Vagina (tissue), 2 donors: ENCODE data around the gene SP1. TPM values are rescaled to one million over a fixed set of nuclear protein-coding genes. Genes with fewer than 3 reads are reported as not detected.

Experiments used
- DNase-seq, 2 donors: peaks; one replicate each; pipeline ENCODE4 v3.0.0-alpha.2; 2017; ENCODE audit errors: extremely low spot score in 2 of 2
- H3K27ac ChIP-seq: fragments of 200-600 bp; sonication (generic); one replicate; pipeline ENCODE4 v1.5.1; 2019
- H3K27me3 ChIP-seq: fragments of 200-600 bp; sonication (generic); one replicate; pipeline ENCODE4 v1.5.1; 2019
- H3K36me3 ChIP-seq, 2 donors: fragments of 200-600 bp; sonication (generic); one replicate each; pipeline ENCODE4 v1.5.1; 2017 to 2019
- H3K4me1 ChIP-seq: fragments of 200-600 bp; sonication (generic); one replicate; pipeline ENCODE4 v1.5.1; 2019
- H3K4me3 ChIP-seq, 2 donors: fragments of 200-600 bp; sonication (generic); 1 replicate in 1 of 2; 2 replicates in 1 of 2; pipeline ENCODE4 v1.5.1; 2016 to 2019
- H3K9me3 ChIP-seq: fragments of 200-600 bp; sonication (generic); one replicate; pipeline ENCODE4 v1.5.1; 2019
- CTCF ChIP-seq, 3 experiments: fragments of 450-650 bp in 2 of 3; fragments of 200-600 bp in 1 of 3; sonication (generic) in 1 of 3; IDR thresholded peaks; one replicate each; pipeline ENCODE4 v1.5.1; 2017 to 2019; ENCODE audit warnings: antibody characterized with exemption in 3 of 3, mild to moderate bottlenecking in 2 of 3, moderate library complexity in 2 of 3
- POLR2A ChIP-seq, 2 donors: fragments of 450-650 bp; IDR thresholded peaks; one replicate each; pipeline ENCODE4 v1.6.1; 2017; ENCODE audit warnings: antibody characterized with exemption in 2 of 2, mild to moderate bottlenecking in 2 of 2, moderate library complexity in 2 of 2
- POLR2AphosphoS5 ChIP-seq, 2 donors: sonication (generic); formaldehyde crosslinking; IDR thresholded peaks; one replicate each; pipeline ENCODE4 v1.9.0; 2017; ENCODE audit warnings: antibody characterized with exemption in 2 of 2, mild to moderate bottlenecking in 2 of 2, low read depth in 1 of 2; ENCODE audit not compliant: insufficient read depth in 1 of 2
- intact Hi-C: fragments of 100-400 bp; cut with DNase I; formaldehyde crosslinking; loops from one replicate; pipeline ENCODE4 v1.15.1; 2023
- total RNA-seq: library from RNA; depleted of rRNA; stranded (reverse); fragments of >200 nt; gene quantifications from one replicate; pipeline ENCODE4 v1.2.3, GENCODE V29; 2016

SP1 gene
- total RNA-seq, 1 donor from 2014 or later = 76.1 TPM

GRCh38 chr12:53452159-53453077, 72.4 kb downstream of the SP1 start:
- peak overlapping the region; percentile 98 for H3K27ac ChIP-seq
- H3K36me3 ChIP-seq = peaks cover 2 to 33% of the 10 kb centered on the region in 2 donors
- H3K4me1 ChIP-seq = peaks cover 25% of the 10 kb centered on the region
- peak overlapping the region; percentile 74 to 80 for H3K4me3 ChIP-seq
- TF ChIP-seq POLR2AphosphoS5 (IDR thresholded peaks at IDR 0.05; ENCODE audit: insufficient read depth in 1 of 2, low read depth in 1 of 2) (peak in 1 of 2 donors; percentile 56), POLR2A (IDR thresholded peaks at IDR 0.05) (no peak), CTCF (IDR thresholded peaks at IDR 0.05) (peak in 1 of 3 experiments; percentile 54)
- intact Hi-C loops = loop anchor here (5.0 to 10.0 kb wide), 2 partner anchors 50 to 68 kb away; partner anchors contain the start of genes SP1 and TARBP2
- DNase-seq = peak in 1 of 2 donors; percentile 92
- H3K9me3 ChIP-seq = no peaks in the 10 kb centered on the region
- H3K27me3 ChIP-seq = no peaks in the 10 kb centered on the region

- H3K4me1 ChIP-seq = peaks cover 25% of the 10 kb centered on the region
- DNase-seq = no peak
- TF ChIP-seq CTCF (IDR thresholded peaks at IDR 0.05) (no peak), POLR2AphosphoS5 (IDR thresholded peaks at IDR 0.05; ENCODE audit: insufficient read depth in 1 of 2, low read depth in 1 of 2) (no peak), POLR2A (IDR thresholded peaks at IDR 0.05) (no peak)
Measured at GRCh38 chr12:53453953-53454640, 74.1 kb downstream of the SP1 start.

GRCh38 chr12:53454707-53455106, 74.7 kb downstream of the SP1 start:
- Histone ChIP-seq H3K36me3 (peaks cover 2 to 54% of the 10 kb centered on the region in 2 donors), H3K4me3 (no peak overlapping the region), H3K27ac (no peak overlapping the region), H3K4me1 (peaks cover 25% of the 10 kb centered on the region), H3K9me3 (no peaks in the 10 kb centered on the region), H3K27me3 (no peaks in the 10 kb centered on the region)
- DNase-seq = no peak
- TF ChIP-seq POLR2AphosphoS5 (IDR thresholded peaks at IDR 0.05; ENCODE audit: insufficient read depth in 1 of 2, low read depth in 1 of 2) (no peak), CTCF (IDR thresholded peaks at IDR 0.05) (no peak), POLR2A (IDR thresholded peaks at IDR 0.05) (no peak)
- intact Hi-C loops = loop anchor here (5.0 to 10.0 kb wide), 2 partner anchors 48 to 70 kb away; partner anchors contain the start of genes SP1 and TARBP2

More at GRCh38 chr12:53453953-53454640, 74.1 kb downstream of the SP1 start:
- peaks cover 2 to 48% of the 10 kb centered on the region in 2 donors for H3K36me3 ChIP-seq
- H3K27me3 ChIP-seq = no peaks in the 10 kb centered on the region
- peak overlapping the region; percentile 98 for H3K27ac ChIP-seq
- peak overlapping the region; percentile 74 to 80 for H3K4me3 ChIP-seq
- intact Hi-C loops = loop anchor here (5.0 to 10.0 kb wide), 2 partner anchors 48 to 69 kb away; partner anchors contain the start of genes SP1 and TARBP2
- no peaks in the 10 kb centered on the region for H3K9me3 ChIP-seq

- DNase-seq = no peak
- Histone ChIP-seq H3K27me3 (no peaks in the 10 kb centered on the region), H3K27ac (no peak overlapping the region), H3K9me3 (no peaks in the 10 kb centered on the region), H3K4me3 (no peak overlapping the region), H3K4me1 (peaks cover 25% of the 10 kb centered on the region), H3K36me3 (peaks cover 2 to 75% of the 10 kb centered on the region in 2 donors)
- intact Hi-C loops = loop anchor here (10.0 kb wide), 1 partner anchor 72 kb away; the partner anchor contains the start of gene SP1
- TF ChIP-seq POLR2AphosphoS5 (IDR thresholded peaks at IDR 0.05; ENCODE audit: insufficient read depth in 1 of 2, low read depth in 1 of 2) (no peak), CTCF (IDR thresholded peaks at IDR 0.05) (no peak), POLR2A (IDR thresholded peaks at IDR 0.05) (no peak)
Measured at GRCh38 chr12:53456654-53457366, 76.8 kb downstream of the SP1 start.
